ENCODE results near the gene SEC14L5.

- TF ChIP-seq CTCF (IDR thresholded peaks at IDR 0.05; ENCODE audit: poor library complexity, severe bottlenecking) (no peak), POLR2AphosphoS5 (IDR thresholded peaks at IDR 0.05) (no peak)
These were observed 100.3 kb downstream of the SEC14L5 start for GRCh38 chr16:5058476-5058875.

Measured in neural cell (in vitro differentiated cells).